K562 (cell line): ENCODE measurements around the gene EPB41L4B. TPM values are rescaled to one million over a fixed set of nuclear protein-coding genes. Genes with fewer than 3 reads are reported as not detected.

Experiments
- DDX20 ChIP-seq: fragments of 450-650 bp; IDR thresholded peaks from 2 replicates; pipeline ENCODE4 v1.6.1; 2016; ENCODE audit warnings: missing genetic modification characterization, low read depth, mild to moderate bottlenecking, missing compliant biosample characterization, moderate library complexity
- ELK1 ChIP-seq: sonication (generic); formaldehyde crosslinking; IDR thresholded peaks from 2 replicates; pipeline ENCODE4 v1.8.1; 2022; ENCODE audit warnings: missing genetic modification reagents
- EP400 ChIP-seq: fragments of 450-650 bp; IDR thresholded peaks from 2 replicates; pipeline ENCODE4 v1.6.1; 2017; ENCODE audit warnings: antibody characterized with exemption, mild to moderate bottlenecking, moderate library complexity
- FOXA1 ChIP-seq: fragments of 450-650 bp; IDR thresholded peaks from 2 replicates; pipeline ENCODE4 v1.6.1; 2016; ENCODE audit warnings: mild to moderate bottlenecking, borderline replicate concordance
- FOXO4 ChIP-seq: fragments of 450-650 bp; formaldehyde crosslinking; IDR thresholded peaks from 2 replicates; pipeline ENCODE4 v1.4.0; 2020; ENCODE audit warnings: mild to moderate bottlenecking, moderate library complexity
- GABPB2 ChIP-seq: fragments of 250-450 bp; sonication (Bioruptor Pico); conservative IDR thresholded peaks from 2 replicates; pipeline ENCODE4 v1.5.1; 2021; ENCODE audit warnings: mild to moderate bottlenecking
- HMG20A ChIP-seq: fragments of 450-650 bp; formaldehyde crosslinking; conservative IDR thresholded peaks from 2 replicates; pipeline ENCODE4 v1.4.0; 2020; ENCODE audit warnings: mild to moderate bottlenecking, mixed read lengths
- HOMEZ ChIP-seq: fragments of 250-450 bp; sonication (Bioruptor Pico); IDR thresholded peaks from 2 replicates; pipeline ENCODE4 v1.4.0; 2020; ENCODE audit warnings: mild to moderate bottlenecking, moderate library complexity
- KDM2B ChIP-seq: fragments of 250-450 bp; sonication (Bioruptor Pico); IDR thresholded peaks from 2 replicates; pipeline ENCODE4 v1.8.0; 2021; ENCODE audit warnings: mild to moderate bottlenecking, moderate library complexity
- NRF1 ChIP-seq, 2 experiments: fragments of 450-650 bp; IDR thresholded peaks in 1 of 2; conservative IDR thresholded peaks in 1 of 2; 2 replicates each; pipeline ENCODE4 v1.6.1; 2014; ENCODE audit warnings: mild to moderate bottlenecking in 2 of 2
- SAFB2 ChIP-seq: fragments of 200-400 bp; formaldehyde crosslinking; IDR thresholded peaks from 2 replicates; pipeline ENCODE4 v1.6.1; 2018; ENCODE audit warnings: borderline replicate concordance, low read length, low read depth, moderate library complexity; ENCODE audit not compliant: severe bottlenecking
- SMAD2 ChIP-seq: fragments of 150-350 bp; IDR thresholded peaks from 2 replicates; pipeline ENCODE4 v1.6.1; 2014; ENCODE audit warnings: low read depth, mild to moderate bottlenecking, low read length
- SP2 ChIP-seq: IDR thresholded peaks from 2 replicates; pipeline ENCODE4 v1.6.1; 2011; ENCODE audit warnings: mild to moderate bottlenecking, low read depth, low read length, moderate library complexity; ENCODE audit not compliant: poor library complexity, severe bottlenecking; ENCODE audit errors: extremely low read depth
- U2AF2 ChIP-seq: fragments of 200-400 bp; formaldehyde crosslinking; optimal IDR thresholded peaks from 2 replicates; pipeline ENCODE3; 2017; ENCODE audit warnings: low read depth, mild to moderate bottlenecking, low read length
- WHSC1 ChIP-seq: IDR thresholded peaks from one replicate; pipeline ENCODE4 v1.6.1; 2012; ENCODE audit warnings: low read length, control low read depth, inconsistent platforms
- ZFX ChIP-seq: sonication (generic); formaldehyde crosslinking; IDR thresholded peaks from 2 replicates; pipeline ENCODE4 v1.8.0; 2022; ENCODE audit warnings: mild to moderate bottlenecking, missing genetic modification reagents, moderate library complexity
- ZNF212 ChIP-seq: fragments of 450-650 bp; formaldehyde crosslinking; IDR thresholded peaks from 2 replicates; pipeline ENCODE4 v1.4.0; 2020; ENCODE audit warnings: mild to moderate bottlenecking
- ZNF445 ChIP-seq: fragments of 250-450 bp; sonication (Bioruptor Pico); IDR thresholded peaks from 2 replicates; pipeline ENCODE4 v1.4.0; 2020; ENCODE audit warnings: low read depth, mild to moderate bottlenecking, moderate library complexity
- ZNF695 ChIP-seq: fragments of 450-650 bp; formaldehyde crosslinking; IDR thresholded peaks from 2 replicates; pipeline ENCODE4 v1.4.0; 2020; ENCODE audit warnings: mild to moderate bottlenecking, moderate library complexity
- polyA plus RNA-seq, 8 experiments: library from polyadenylated mRNA; depleted of rRNA in 4 of 8; stranded (reverse) in 5 of 8; unstranded in 3 of 8; fragments of >200 nt; fragmentation: Nextera tagmentation in 2 of 8; fragmentation: Illumina TruSeq in 1 of 8; extraction: Ambion mirVana in 2 of 8; extraction: Trizol in 1 of 8; gene quantifications; 2 replicates each; pipeline versions ENCODE4 v1.2.1 to v1.2.3, GENCODE V29; 2011 to 2014; ENCODE audit warnings: inconsistent platforms in 1 of 8, missing spikeins in 1 of 8
- total RNA-seq, 7 experiments: library from RNA; depleted of rRNA in 6 of 7; stranded (reverse); fragments of >200 nt in 6 of 7; fragmentation: Illumina TruSeq in 2 of 7; extraction: Trizol in 2 of 7; gene quantifications; 2 replicates each; pipeline versions ENCODE4 v1.2.1 to v1.2.3, GENCODE V29; 2011 to 2021; ENCODE audit warnings: low replicate concordance in 1 of 7
- TF ChIP-seq, protein P1 (sequence below): fragments of 450-650 bp; formaldehyde crosslinking; IDR thresholded peaks from 2 replicates; pipeline ENCODE4 v1.4.0; 2020; ENCODE audit warnings: mild to moderate bottlenecking, moderate library complexity

The EPB41L4B gene
- total and polyA plus RNA-seq, 9 of the 15 experiments (the other 6 are each of a cell fraction or from before 2014, with no cell fraction given), result 0.09 to 0.38 (median 0.21) TPM

- peak; percentile 36; the same call in 1 of the 2 replicates for TF ChIP-seq EP400
- TF ChIP-seq GABPB2 (CRISPR knock-in tag), result no peak
- TF ChIP-seq WHSC1, result no peak
- no peak for TF ChIP-seq ZNF212 (CRISPR knock-in tag)
- no peak for TF ChIP-seq SMAD2
- no peak for TF ChIP-seq ZFX (CRISPR knock-in tag)
- no peak for TF ChIP-seq HOMEZ
- TF ChIP-seq, protein P1, sequence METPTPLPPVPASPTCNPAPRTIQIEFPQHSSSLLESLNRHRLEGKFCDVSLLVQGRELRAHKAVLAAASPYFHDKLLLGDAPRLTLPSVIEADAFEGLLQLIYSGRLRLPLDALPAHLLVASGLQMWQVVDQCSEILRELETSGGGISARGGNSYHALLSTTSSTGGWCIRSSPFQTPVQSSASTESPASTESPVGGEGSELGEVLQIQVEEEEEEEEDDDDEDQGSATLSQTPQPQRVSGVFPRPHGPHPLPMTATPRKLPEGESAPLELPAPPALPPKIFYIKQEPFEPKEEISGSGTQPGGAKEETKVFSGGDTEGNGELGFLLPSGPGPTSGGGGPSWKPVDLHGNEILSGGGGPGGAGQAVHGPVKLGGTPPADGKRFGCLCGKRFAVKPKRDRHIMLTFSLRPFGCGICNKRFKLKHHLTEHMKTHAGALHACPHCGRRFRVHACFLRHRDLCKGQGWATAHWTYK, result no peak
- no peak for TF ChIP-seq SAFB2
- TF ChIP-seq DDX20 (tag), result no peak
- no peak for TF ChIP-seq FOXO4 (CRISPR knock-in tag)
- TF ChIP-seq KDM2B (CRISPR knock-in tag), result no peak
- no peak for TF ChIP-seq U2AF2
- no peak for TF ChIP-seq FOXA1
- TF ChIP-seq ZNF445 (CRISPR knock-in tag), result no peak
- no peak for TF ChIP-seq ELK1
- no peak; a peak in 1 of 4 replicates for TF ChIP-seq NRF1 (conservative IDR thresholded peaks at IDR 0.05 in 1 of 2, IDR thresholded peaks at IDR 0.05 in 1 of 2)
- TF ChIP-seq ZNF695 (CRISPR knock-in tag), result no peak
- no peak for TF ChIP-seq HMG20A
- TF ChIP-seq SP2, result no peak
Measured at GRCh38 chr9:109143881-109144562, 176.8 kb downstream of the EPB41L4B start (continued).
